Testis (tissue), 3 donors: Measurements from ENCODE around the gene ADARB1. TPM values are rescaled to one million over a fixed set of nuclear protein-coding genes. Genes with fewer than 3 reads are reported as not detected.
"Not testable (repeated sequence)": the region's sequence is repeated elsewhere in the genome, so short reads cannot be mapped to it uniquely, and the experiment has no call there.

Experiments used
- DNase-seq: peaks from one replicate; pipeline ENCODE4 v3.0.0-alpha.2; 2019
- H3K27ac ChIP-seq, 2 donors: fragments of 200-600 bp; sonication (generic); one replicate each; pipeline ENCODE4 v1.5.1; 2019
- H3K27me3 ChIP-seq: fragments of 200-600 bp; sonication (generic); one replicate; pipeline ENCODE4 v1.5.1; 2019
- H3K36me3 ChIP-seq: fragments of 200-600 bp; sonication (generic); one replicate; pipeline ENCODE4 v1.5.1; 2017; ENCODE audit warnings: low read depth; ENCODE audit errors: missing control alignments
- H3K4me1 ChIP-seq: fragments of 200-600 bp; sonication (generic); one replicate; pipeline ENCODE4 v1.5.1; 2019
- H3K4me3 ChIP-seq, 2 donors: fragments of 200-600 bp; sonication (generic); one replicate each; pipeline ENCODE4 v1.5.1; 2017 to 2019
- H3K9me3 ChIP-seq: fragments of 200-600 bp; sonication (generic); one replicate; pipeline ENCODE4 v1.5.1; 2017
- CTCF ChIP-seq, 3 experiments: fragments of 450-650 bp in 2 of 3; fragments of 200-600 bp in 1 of 3; sonication (generic) in 1 of 3; IDR thresholded peaks; one replicate each; pipeline ENCODE4 v1.5.1; 2016 to 2019; ENCODE audit warnings: antibody characterized with exemption in 3 of 3, mild to moderate bottlenecking in 2 of 3, moderate library complexity in 1 of 3
- POLR2A ChIP-seq: fragments of 450-650 bp; IDR thresholded peaks from one replicate; pipeline ENCODE4 v1.6.1; 2017; ENCODE audit warnings: antibody characterized with exemption, mild to moderate bottlenecking, moderate library complexity
- WGBS, 2 donors: methylation state at CpG; one replicate each; pipeline ENCODE4 v1.1.5; 2018; 5-methylcytosine and 5-hydroxymethylcytosine counted together
- intact Hi-C: fragments of 100-400 bp; cut with DNase I; formaldehyde crosslinking; loops from one replicate; pipeline ENCODE4 v1.15.1; 2023; ENCODE audit warnings: low total_unique reads
- polyA plus RNA-seq: library from polyadenylated mRNA; stranded (reverse); fragments of 350-450 nt; fragmentation: Illumina TruSeq; extraction: RNeasy Lipid Tissue Mini Kit (QIAGEN cat#74804); gene quantifications from one replicate; pipeline ENCODE4 v1.2.3, GENCODE V29; 2014; ENCODE audit warnings: low read depth, low replicate concordance; ENCODE audit not compliant: insufficient read depth
- total RNA-seq, 2 donors: library from RNA; depleted of rRNA; stranded (reverse); fragments of >200 nt; gene quantifications; one replicate each; pipeline ENCODE4 v1.2.3, GENCODE V29; 2016

Gene ADARB1
- total and polyA plus RNA-seq, 3 donors from 2014 or later = 17.6 to 23.0 (median 17.6) TPM

- Histone ChIP-seq H3K4me3 (no peak overlapping the region), H3K27me3 (no peaks in the 10 kb centered on the region), H3K36me3 (no peaks in the 10 kb centered on the region), H3K4me1 (peaks cover 2% of the 10 kb centered on the region), H3K27ac (no peak overlapping the region), H3K9me3 (no peaks in the 10 kb centered on the region)
- WGBS, 2 donors = 35 to 64% methylated on average over 7 to 9 of the region's 9 CpGs
- intact Hi-C loops = loop anchor here (10.0 kb wide), 1 partner anchor 124 kb away; no protein-coding TSS in a partner anchor
- DNase-seq = peak; percentile 86
- TF ChIP-seq CTCF (IDR thresholded peaks at IDR 0.05) (peak; percentile 61 to 64 (median 63)), POLR2A (no peak)
These were observed 66.1 kb downstream of the ADARB1 start for GRCh38 chr21:45140346-45140940.

- not testable (repeated sequence) for H3K4me3 ChIP-seq
These were observed 66.6 kb downstream of the ADARB1 start for GRCh38 chr21:45140944-45141343.

GRCh38 chr21:45141507-45141906 lies 67.1 kb downstream of the ADARB1 start:
- DNase-seq = no peak
- Histone ChIP-seq H3K27ac (no peak overlapping the region), H3K4me3 (no peak overlapping the region), H3K9me3 (no peaks in the 10 kb centered on the region), H3K27me3 (no peaks in the 10 kb centered on the region), H3K36me3 (no peaks in the 10 kb centered on the region), H3K4me1 (peaks cover 2% of the 10 kb centered on the region)
- 95 to 98% methylated on average over 4 to 5 of the region's 5 CpGs for WGBS, 2 donors
- TF ChIP-seq POLR2A = no peak
- no peak for TF ChIP-seq CTCF (IDR thresholded peaks at IDR 0.05)
- intact Hi-C loops = loop anchor here (10.0 kb wide), 1 partner anchor 123 kb away; no protein-coding TSS in a partner anchor

More at GRCh38 chr21:45140944-45141343, 66.6 kb downstream of the ADARB1 start:
- H3K9me3 ChIP-seq, H3K4me1 ChIP-seq, H3K27ac ChIP-seq, DNase-seq, H3K27me3 ChIP-seq, H3K36me3 ChIP-seq: not testable (repeated sequence)
- intact Hi-C loops = loop anchor here (10.0 kb wide), 1 partner anchor 124 kb away; no protein-coding TSS in a partner anchor
- 88 to 90% methylated on average over 4 of the region's 4 CpGs for WGBS, 2 donors

GRCh38 chr21:45142469-45143308 lies 68.3 kb downstream of the ADARB1 start:
- H3K36me3 ChIP-seq = no peaks in the 10 kb centered on the region
- H3K4me1 ChIP-seq = peaks cover 2% of the 10 kb centered on the region
- H3K27me3 ChIP-seq = no peaks in the 10 kb centered on the region
- TF ChIP-seq CTCF (IDR thresholded peaks at IDR 0.05) (no peak), POLR2A (no peak)
- H3K27ac ChIP-seq = no peak overlapping the region
- DNase-seq = no peak
- H3K4me3 ChIP-seq = no peak overlapping the region
- intact Hi-C loops = loop anchor here (10.0 kb wide), 1 partner anchor 122 kb away; no protein-coding TSS in a partner anchor
- 69 to 73% methylated on average over 8 to 12 of the region's 12 CpGs for WGBS, 2 donors
- no peaks in the 10 kb centered on the region for H3K9me3 ChIP-seq

- Histone ChIP-seq H3K4me3 (no peak overlapping the region), H3K36me3 (no peaks in the 10 kb centered on the region)
These were observed 69.5 kb downstream of the ADARB1 start for GRCh38 chr21:45143855-45144254.

More at GRCh38 chr21:45143855-45144254, 69.5 kb downstream of the ADARB1 start:
- Histone ChIP-seq H3K27me3 (no peaks in the 10 kb centered on the region), H3K27ac (no peak overlapping the region), H3K9me3 (no peaks in the 10 kb centered on the region), H3K4me1 (peaks cover 2% of the 10 kb centered on the region)
- intact Hi-C loops = loop anchor here (10.0 kb wide), 1 partner anchor 121 kb away; no protein-coding TSS in a partner anchor
- TF ChIP-seq CTCF (IDR thresholded peaks at IDR 0.05) (no peak), POLR2A (no peak)
- WGBS, 2 donors = 81 to 89% methylated on average over 3 of the region's 3 CpGs
- DNase-seq = no peak
